ENCODE results near the gene CADPS.

CADPS gene

GRCh38 chr3:62874711-62875557, at the start of gene CADPS:
Gene CADPS (minus strand): TSS chr3:62875416. CDS start chr3:62875029, 387 bp downstream.
- no peak within 1 kb of the TSS for H3K4me3 ChIP-seq (ENCODE audit: low read depth, low read length)
- TF ChIP-seq CTCF (IDR thresholded peaks at IDR 0.05; ENCODE audit: low read depth, low read length), result no peak

- no peak for TF ChIP-seq CTCF (IDR thresholded peaks at IDR 0.05; ENCODE audit: low read depth, low read length)
Observed at GRCh38 chr3:62923066-62923465, 47.9 kb upstream of the CADPS start.

GRCh38 chr3:62922326-62922725, 47.1 kb upstream of the CADPS start:
- no peak for TF ChIP-seq CTCF (IDR thresholded peaks at IDR 0.05; ENCODE audit: low read depth, low read length)
- H3K4me3 ChIP-seq (ENCODE audit: low read depth, low read length), result no peak overlapping the region

More at GRCh38 chr3:62923066-62923465, 47.9 kb upstream of the CADPS start:
- no peak overlapping the region for H3K4me3 ChIP-seq (ENCODE audit: low read depth, low read length)

- no peak for TF ChIP-seq CTCF (IDR thresholded peaks at IDR 0.05; ENCODE audit: low read depth, low read length)
- no peak overlapping the region for H3K4me3 ChIP-seq (ENCODE audit: low read depth, low read length)
Observed at GRCh38 chr3:62920466-62920784, 45.2 kb upstream of the CADPS start.

GRCh38 chr3:62919784-62920465, 44.7 kb upstream of the CADPS start:
- no peak for TF ChIP-seq CTCF (IDR thresholded peaks at IDR 0.05; ENCODE audit: low read depth, low read length)
- no peak overlapping the region for H3K4me3 ChIP-seq (ENCODE audit: low read depth, low read length)

GRCh38 chr3:62918777-62919176, 43.6 kb upstream of the CADPS start:
- H3K4me3 ChIP-seq (ENCODE audit: low read depth, low read length), result no peak overlapping the region
- TF ChIP-seq CTCF (IDR thresholded peaks at IDR 0.05; ENCODE audit: low read depth, low read length), result no peak

GRCh38 chr3:62918131-62918530, 42.9 kb upstream of the CADPS start:
- no peak for TF ChIP-seq CTCF (IDR thresholded peaks at IDR 0.05; ENCODE audit: low read depth, low read length)
- no peak overlapping the region for H3K4me3 ChIP-seq (ENCODE audit: low read depth, low read length)

Measured in WI38 (cell line).